Measurements from ENCODE around the gene TBRG4.

DNA sequence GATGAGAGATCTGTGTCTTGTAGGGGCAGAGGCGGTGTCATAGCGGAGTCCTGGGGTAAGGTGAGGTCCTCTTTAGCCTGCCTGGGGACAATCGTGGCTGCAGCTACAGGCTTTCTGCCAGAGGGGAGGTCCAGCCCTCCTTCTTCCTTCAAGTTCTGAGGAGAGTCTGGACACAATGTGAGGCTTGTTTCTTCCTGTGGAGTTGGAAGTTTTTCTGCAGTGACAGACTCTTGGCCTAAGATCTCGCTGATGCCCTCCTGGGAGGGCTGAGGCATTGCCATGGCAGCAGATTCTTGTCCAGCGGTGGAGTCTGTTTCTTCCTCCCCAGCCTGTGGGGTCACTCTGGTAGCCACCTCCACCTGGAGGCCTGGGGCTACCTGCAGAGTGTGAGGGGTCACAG, 27.2 kb downstream of the TBRG4 start:
- no peak for TF ChIP-seq EZH2 (IDR thresholded peaks at IDR 0.05; ENCODE audit: low read length, unreplicated experiment)
- TF ChIP-seq, protein P1, sequence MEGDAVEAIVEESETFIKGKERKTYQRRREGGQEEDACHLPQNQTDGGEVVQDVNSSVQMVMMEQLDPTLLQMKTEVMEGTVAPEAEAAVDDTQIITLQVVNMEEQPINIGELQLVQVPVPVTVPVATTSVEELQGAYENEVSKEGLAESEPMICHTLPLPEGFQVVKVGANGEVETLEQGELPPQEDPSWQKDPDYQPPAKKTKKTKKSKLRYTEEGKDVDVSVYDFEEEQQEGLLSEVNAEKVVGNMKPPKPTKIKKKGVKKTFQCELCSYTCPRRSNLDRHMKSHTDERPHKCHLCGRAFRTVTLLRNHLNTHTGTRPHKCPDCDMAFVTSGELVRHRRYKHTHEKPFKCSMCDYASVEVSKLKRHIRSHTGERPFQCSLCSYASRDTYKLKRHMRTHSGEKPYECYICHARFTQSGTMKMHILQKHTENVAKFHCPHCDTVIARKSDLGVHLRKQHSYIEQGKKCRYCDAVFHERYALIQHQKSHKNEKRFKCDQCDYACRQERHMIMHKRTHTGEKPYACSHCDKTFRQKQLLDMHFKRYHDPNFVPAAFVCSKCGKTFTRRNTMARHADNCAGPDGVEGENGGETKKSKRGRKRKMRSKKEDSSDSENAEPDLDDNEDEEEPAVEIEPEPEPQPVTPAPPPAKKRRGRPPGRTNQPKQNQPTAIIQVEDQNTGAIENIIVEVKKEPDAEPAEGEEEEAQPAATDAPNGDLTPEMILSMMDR (conservative IDR thresholded peaks at IDR 0.05; ENCODE audit: low read depth, low read length): no peak
